ENCODE measurements around the gene CAPN5. TPM values are rescaled to one million over a fixed set of nuclear protein-coding genes. Genes with fewer than 3 reads are reported as not detected.
A peak's percentile ranks its signal among the peaks of the same experiment; 100 is the strongest.

CAPN5 gene
- total RNA-seq, 1 experiment from 2014 or later, result 10.4 TPM

DNA sequence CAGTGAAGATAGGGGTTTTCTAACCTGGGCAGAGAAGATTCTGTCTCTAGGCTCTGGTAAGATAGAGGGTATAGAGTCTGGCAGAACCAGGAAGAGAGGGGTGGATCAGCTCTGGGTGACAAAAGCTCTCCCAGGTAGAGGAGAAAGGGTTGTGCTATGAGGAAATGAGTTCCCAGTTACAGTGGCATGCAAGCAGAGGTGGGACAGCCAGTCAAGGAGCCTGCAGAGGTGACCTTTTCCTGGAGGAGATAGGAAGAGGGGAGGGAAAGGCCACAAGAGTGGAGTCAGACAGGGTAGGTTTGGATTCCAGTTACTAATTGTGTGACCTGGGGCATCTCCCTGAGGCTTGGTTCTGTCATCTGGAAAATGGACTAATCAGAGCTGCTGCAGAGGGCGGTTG, 3.4 kb upstream of the CAPN5 start:
- Histone ChIP-seq H3K4me1 (replicated peaks) (peaks cover 16% of the 10 kb centered on the region), H3K4me3 (no peak overlapping the region), H3K36me3 (no peaks in the 10 kb centered on the region), H3K9me3 (replicated peaks) (no peaks in the 10 kb centered on the region), H3K27me3 (replicated peaks) (no peaks in the 10 kb centered on the region), H3K27ac (no peak overlapping the region)
- DNase-seq (ENCODE audit: low read depth in 1 of 2, low spot score in 2 of 2), result no peak

DNA sequence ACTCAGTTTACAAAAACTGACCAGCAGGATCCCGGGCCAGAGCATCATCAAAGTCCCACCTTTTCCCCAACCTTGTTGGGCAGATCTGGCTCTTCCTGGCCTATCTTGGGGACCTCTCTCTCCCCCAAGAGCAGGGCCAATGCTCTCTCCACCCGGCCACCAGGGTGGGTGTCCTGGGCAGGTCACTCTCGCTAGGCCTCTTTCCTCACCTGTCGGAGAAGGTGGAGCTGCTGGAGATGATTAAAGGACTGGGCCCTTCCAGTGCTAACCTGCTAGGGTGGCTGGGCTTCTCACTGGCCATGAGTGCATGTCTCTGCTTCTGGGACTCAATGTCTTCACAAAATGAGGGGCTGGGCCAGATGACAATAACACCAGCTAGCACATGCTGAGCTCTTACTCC, 2.9 kb upstream of the CAPN5 start:
- Histone ChIP-seq H3K9me3 (replicated peaks) (no peaks in the 10 kb centered on the region), H3K27ac (no peak overlapping the region), H3K4me3 (no peak overlapping the region), H3K4me1 (replicated peaks) (peaks cover 16% of the 10 kb centered on the region), H3K27me3 (replicated peaks) (no peaks in the 10 kb centered on the region), H3K36me3 (no peaks in the 10 kb centered on the region)
- DNase-seq (ENCODE audit: low read depth in 1 of 2, low spot score in 2 of 2), result no peak

DNA sequence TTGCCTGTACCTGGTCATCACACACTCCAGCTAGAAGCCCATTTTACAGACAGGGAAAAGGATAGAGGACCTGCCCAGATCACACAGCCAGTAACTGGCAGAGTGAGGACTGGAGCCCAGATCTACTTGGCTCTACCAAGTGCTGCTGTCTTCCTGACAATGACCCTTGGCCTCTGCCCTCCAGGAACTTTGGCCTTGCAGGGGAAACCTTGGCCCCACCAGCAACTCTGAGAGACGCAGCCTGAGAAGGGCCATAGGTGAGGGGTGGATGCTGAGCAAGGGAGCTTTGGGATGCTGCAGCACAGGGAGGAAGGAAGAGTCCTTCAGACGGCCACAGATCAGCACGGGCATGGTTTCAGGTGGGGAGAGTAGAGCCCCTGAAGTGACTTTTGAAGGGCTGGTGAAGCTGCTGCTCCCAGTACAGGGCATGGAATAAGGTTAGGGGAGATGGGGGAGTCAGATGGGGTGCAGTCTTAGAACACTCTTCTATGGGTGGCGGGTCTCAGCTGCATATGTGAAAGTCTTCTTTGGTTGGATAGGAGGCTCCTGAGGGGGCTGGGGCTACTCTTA, 2.0 kb upstream of the CAPN5 start:
- Histone ChIP-seq H3K4me3 (no peak overlapping the region), H3K27ac (no peak overlapping the region), H3K36me3 (no peaks in the 10 kb centered on the region), H3K27me3 (replicated peaks) (no peaks in the 10 kb centered on the region), H3K9me3 (replicated peaks) (no peaks in the 10 kb centered on the region), H3K4me1 (replicated peaks) (peaks cover 16% of the 10 kb centered on the region)
- DNase-seq (ENCODE audit: low read depth in 1 of 2, low spot score in 2 of 2), result no peak

DNA sequence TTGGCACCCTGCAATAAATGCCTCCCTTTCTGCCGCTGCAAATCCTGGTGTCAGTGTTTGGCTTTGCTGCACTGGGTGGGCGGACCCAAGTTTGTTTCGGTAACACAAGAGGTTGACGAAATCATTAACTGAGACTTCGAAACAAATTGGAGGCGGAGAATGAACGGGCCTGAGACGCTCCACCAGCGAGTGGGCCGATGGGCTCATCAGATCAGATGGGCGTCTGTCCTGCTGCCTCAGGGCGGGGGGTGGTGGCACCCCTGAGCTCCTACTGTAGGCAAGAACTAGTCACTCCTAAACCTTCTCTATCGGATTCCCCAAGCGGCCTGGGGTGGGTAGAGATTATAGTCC, 918 bp upstream of the CAPN5 start:
- no peak for DNase-seq (ENCODE audit: low read depth in 1 of 2, low spot score in 2 of 2)
- Histone ChIP-seq H3K36me3 (no peaks in the 10 kb centered on the region), H3K4me3 (peak overlapping the region; percentile 75; the same call in 1 of the 2 replicates), H3K9me3 (replicated peaks) (no peaks in the 10 kb centered on the region), H3K4me1 (replicated peaks) (peaks cover 16% of the 10 kb centered on the region), H3K27ac (no peak overlapping the region), H3K27me3 (replicated peaks) (no peaks in the 10 kb centered on the region)

DNA sequence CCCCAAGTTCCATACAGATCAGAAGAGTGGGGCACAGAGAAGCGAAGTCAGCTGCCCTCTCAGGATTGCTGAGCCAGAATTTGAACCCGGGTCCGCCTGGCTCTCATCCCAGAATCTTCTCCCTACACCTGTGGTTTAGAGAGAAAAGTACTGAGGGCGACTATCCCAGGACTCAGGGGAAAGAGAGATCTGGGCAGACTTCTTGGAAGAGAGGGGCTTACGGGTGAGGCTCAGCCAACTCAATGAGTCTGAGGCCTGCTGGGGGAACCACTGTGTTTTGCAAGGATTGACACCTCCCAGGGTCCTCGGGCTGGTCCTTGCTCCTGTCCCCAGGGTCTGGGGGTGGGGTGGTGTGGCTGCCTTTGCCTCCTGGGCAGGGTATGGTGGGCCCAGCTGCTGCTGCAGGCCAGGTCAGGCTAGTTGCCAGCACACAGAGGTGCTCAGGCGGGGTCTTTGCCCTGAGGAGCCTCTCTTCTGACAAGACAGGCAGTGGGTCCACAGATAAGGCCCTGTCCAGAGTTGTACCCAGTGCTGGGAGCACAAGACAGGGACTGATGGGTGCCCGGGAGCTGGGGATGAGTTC, 1.2 kb downstream of the CAPN5 start:
- peaks cover 34% of the 10 kb centered on the region for H3K4me1 ChIP-seq (replicated peaks)
- H3K9me3 ChIP-seq (replicated peaks), result no peaks in the 10 kb centered on the region
- DNase-seq (ENCODE audit: low read depth in 1 of 2, low spot score in 2 of 2), result no peak
- no peaks in the 10 kb centered on the region for H3K36me3 ChIP-seq
- H3K27ac ChIP-seq, result no peak overlapping the region
- H3K4me3 ChIP-seq, result peak overlapping the region; percentile 75; the same call in 1 of the 2 replicates
- H3K27me3 ChIP-seq (replicated peaks), result no peaks in the 10 kb centered on the region

DNA sequence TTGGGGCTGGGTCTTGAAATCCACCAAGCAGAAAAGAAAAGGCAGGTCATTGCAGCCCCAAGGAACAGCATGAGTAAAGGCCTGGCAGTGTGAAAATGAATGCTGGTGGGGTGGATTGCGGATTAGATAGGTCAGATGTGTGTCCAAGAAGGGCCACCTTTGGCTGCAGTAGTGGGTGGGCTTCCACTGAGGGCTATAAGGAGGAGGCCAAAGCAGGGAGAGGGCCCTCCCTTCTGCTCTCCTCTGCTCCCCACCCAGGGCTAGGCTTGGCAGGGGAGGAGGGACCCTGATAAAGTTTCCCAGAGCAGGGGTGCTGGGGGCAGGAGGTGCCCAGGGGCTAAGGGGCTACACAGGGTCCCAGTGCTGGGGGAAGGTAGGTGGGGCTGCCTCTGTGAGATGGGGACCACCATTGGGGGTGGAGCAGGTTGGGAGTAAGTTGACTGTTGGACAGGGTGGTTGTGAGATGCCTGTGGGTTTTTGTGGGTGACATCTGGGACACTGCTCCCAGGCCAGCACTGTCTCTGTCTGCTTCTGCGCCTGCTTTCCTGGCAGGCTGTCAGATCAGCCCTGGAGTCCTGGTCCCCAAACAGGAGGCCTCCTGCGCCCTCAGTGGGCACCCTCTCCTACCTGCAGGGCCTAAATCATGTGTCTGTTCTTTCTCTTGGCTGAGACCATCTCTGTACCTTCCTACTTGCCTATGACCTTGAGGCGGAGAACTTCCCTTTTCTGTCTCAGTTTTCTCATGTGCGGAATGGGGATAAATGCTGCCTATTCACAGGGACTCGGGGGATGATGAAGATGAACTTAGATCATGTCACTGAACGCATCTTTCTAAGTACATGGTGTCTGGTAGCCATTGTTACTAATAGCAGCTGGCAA, 1.9 kb downstream of the CAPN5 start:
- H3K27me3 ChIP-seq (replicated peaks), result no peaks in the 10 kb centered on the region
- DNase-seq (ENCODE audit: low read depth in 1 of 2, low spot score in 2 of 2), result no peak
- no peaks in the 10 kb centered on the region for H3K36me3 ChIP-seq
- no peaks in the 10 kb centered on the region for H3K9me3 ChIP-seq (replicated peaks)
- H3K27ac ChIP-seq, result no peak overlapping the region
- H3K4me1 ChIP-seq (replicated peaks), result peaks cover 41% of the 10 kb centered on the region
- no peak overlapping the region for H3K4me3 ChIP-seq

DNA sequence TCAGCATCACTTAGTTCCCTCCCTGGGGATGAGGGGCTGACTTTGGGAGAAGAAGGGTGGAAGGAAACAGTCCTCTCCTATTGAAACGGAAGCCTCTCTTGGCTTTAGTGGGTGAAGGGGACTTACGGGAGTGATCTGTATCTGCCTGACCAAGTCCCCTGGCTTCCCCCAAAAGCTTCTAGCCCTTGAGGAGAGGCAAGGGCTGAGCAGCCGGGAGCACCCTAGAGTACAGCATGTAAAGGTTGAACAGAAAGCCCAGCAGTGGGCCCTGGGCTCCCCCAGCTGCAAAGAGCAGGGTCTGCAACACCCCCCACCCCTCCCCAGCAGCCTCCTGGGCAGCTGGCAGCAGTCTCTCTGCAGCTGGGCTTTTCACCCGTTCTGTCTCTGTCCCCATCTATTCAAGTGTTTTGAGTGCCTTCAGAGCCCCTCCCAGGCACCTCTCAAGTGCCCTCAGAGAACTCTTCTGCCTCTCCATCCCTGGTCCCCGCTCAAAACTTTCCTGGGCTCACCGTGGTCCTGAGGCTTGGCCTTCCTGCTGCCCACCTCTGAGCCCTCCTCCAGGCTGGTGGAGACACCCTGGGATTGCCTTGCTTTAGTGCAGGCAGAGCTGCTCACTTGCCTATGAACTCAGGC, 2.7 kb downstream of the CAPN5 start:
- Histone ChIP-seq H3K36me3 (no peaks in the 10 kb centered on the region), H3K4me3 (no peak overlapping the region), H3K27me3 (replicated peaks) (no peaks in the 10 kb centered on the region), H3K27ac (no peak overlapping the region), H3K4me1 (replicated peaks) (peaks cover 49% of the 10 kb centered on the region), H3K9me3 (replicated peaks) (no peaks in the 10 kb centered on the region)
- no peak for DNase-seq (ENCODE audit: low read depth in 1 of 2, low spot score in 2 of 2)

- Histone ChIP-seq H3K36me3 (no peaks in the 10 kb centered on the region), H3K27me3 (replicated peaks) (no peaks in the 10 kb centered on the region), H3K9me3 (replicated peaks) (no peaks in the 10 kb centered on the region), H3K4me1 (replicated peaks) (peaks cover 54% of the 10 kb centered on the region), H3K4me3 (no peak overlapping the region), H3K27ac (no peak overlapping the region)
- DNase-seq (ENCODE audit: low read depth in 1 of 2, low spot score in 2 of 2), result no peak
These were observed 3.3 kb downstream of the CAPN5 start for GRCh38 chr11:77069969-77070582.

- H3K4me3 ChIP-seq, result no peak overlapping the region
These were observed 4.3 kb downstream of the CAPN5 start for GRCh38 chr11:77071077-77071476.

GRCh38 chr11:77071671-77072605, 5.2 kb downstream of the CAPN5 start:
- peak in 1 of 2 experiments; percentile 1 for DNase-seq (ENCODE audit: low read depth in 1 of 2, low spot score in 2 of 2)
- Histone ChIP-seq H3K27ac (peak overlapping the region; percentile 93), H3K4me3 (no peak overlapping the region)

More at GRCh38 chr11:77071077-77071476, 4.3 kb downstream of the CAPN5 start:
- Histone ChIP-seq H3K36me3 (no peaks in the 10 kb centered on the region), H3K4me1 (replicated peaks) (peaks cover 52% of the 10 kb centered on the region), H3K9me3 (replicated peaks) (no peaks in the 10 kb centered on the region), H3K27ac (no peak overlapping the region), H3K27me3 (replicated peaks) (no peaks in the 10 kb centered on the region)
- no peak for DNase-seq (ENCODE audit: low read depth in 1 of 2, low spot score in 2 of 2)

DNA sequence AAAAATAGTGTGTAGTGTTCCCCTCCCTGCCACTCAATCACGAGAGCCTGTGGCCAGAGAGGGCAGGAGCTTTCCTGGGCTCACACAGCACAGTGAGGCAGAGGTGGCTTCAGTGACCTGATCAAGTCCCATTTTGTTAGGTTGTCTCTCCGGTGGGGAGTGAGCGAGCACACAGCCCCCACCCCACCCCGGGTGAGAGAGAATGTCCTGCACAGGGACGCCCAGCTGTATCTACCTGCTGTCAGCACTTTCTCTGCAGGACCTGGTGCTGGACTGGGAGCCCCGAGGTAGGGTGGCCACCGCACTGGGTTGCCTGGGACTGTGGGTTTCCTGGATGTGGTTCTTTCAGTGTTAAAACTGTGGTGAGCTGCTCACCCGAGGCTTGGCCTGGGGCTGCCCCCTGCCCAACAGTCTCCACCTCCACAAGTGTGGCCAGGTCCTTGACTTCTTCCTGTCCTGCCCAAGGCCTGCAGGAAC, 6.1 kb downstream of the CAPN5 start:
- no peaks in the 10 kb centered on the region for H3K9me3 ChIP-seq (replicated peaks)
- H3K4me1 ChIP-seq (replicated peaks), result peaks cover 42% of the 10 kb centered on the region
- H3K4me3 ChIP-seq, result no peak overlapping the region
- no peak for DNase-seq (ENCODE audit: low read depth in 1 of 2, low spot score in 2 of 2)
- no peaks in the 10 kb centered on the region for H3K27me3 ChIP-seq (replicated peaks)
- H3K27ac ChIP-seq, result peak overlapping the region; percentile 93
- no peaks in the 10 kb centered on the region for H3K36me3 ChIP-seq

More at GRCh38 chr11:77071671-77072605, 5.2 kb downstream of the CAPN5 start:
- Histone ChIP-seq H3K9me3 (replicated peaks) (no peaks in the 10 kb centered on the region), H3K4me1 (replicated peaks) (peaks cover 47% of the 10 kb centered on the region), H3K27me3 (replicated peaks) (no peaks in the 10 kb centered on the region), H3K36me3 (no peaks in the 10 kb centered on the region)

DNA sequence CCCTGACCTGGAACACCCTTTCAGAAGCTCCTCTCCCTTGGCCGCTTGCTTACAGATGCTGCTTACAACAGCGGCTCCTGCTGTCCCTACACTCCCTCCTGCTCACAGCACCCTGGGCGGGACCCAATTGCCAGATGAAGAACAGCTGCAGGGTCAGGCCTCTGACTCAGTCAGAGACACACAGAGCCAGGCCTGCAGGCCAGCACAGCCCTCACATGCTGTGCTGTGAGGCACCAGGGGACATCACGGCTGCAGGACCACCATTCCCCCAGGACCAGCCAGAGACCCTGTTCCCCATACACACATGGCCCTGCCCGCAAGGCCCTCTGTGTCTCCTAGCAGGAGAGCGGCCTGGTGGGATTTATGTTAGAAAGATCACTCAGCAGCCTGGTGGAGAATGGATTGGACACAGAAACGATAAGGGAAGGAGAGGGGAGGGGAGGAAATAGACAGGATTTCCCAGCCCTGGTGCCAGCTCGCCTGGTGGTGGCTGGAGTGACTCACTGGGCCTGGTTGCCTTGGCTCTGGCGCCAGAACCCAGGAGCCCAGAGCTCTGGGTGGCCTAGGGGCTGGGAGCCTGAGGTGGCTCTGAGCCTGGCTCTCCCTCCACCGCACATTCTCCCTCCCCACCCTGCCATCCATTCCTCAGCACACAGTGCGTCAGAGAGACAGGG, 6.7 kb downstream of the CAPN5 start:
- peaks cover 38% of the 10 kb centered on the region for H3K4me1 ChIP-seq (replicated peaks)
- no peaks in the 10 kb centered on the region for H3K27me3 ChIP-seq (replicated peaks)
- no peaks in the 10 kb centered on the region for H3K36me3 ChIP-seq
- no peak overlapping the region for H3K4me3 ChIP-seq
- DNase-seq (ENCODE audit: low read depth in 1 of 2, low spot score in 2 of 2), result peak; percentile 85 to 90
- no peaks in the 10 kb centered on the region for H3K9me3 ChIP-seq (replicated peaks)
- H3K27ac ChIP-seq, result peak overlapping the region; percentile 93
